ENCODE measurements around the gene NDOR1.
A peak's percentile ranks its signal among the peaks of the same experiment; 100 is the strongest.

NDOR1 gene

GRCh38 chr9:137205126-137206069 lies at the start of gene NDOR1, which contains the start of gene TMEM203:
Gene NDOR1 (plus strand): TSS chr9:137205700. CDS start chr9:137205778, 78 bp downstream.
Gene TMEM203 (minus strand): TSS chr9:137205648. CDS start chr9:137205414, 234 bp downstream.
- peak; percentile 74 for DNase-seq

- DNase-seq: no peak
Observed at GRCh38 chr9:137156567-137157375, 48.7 kb upstream of the NDOR1 start.

DNA sequence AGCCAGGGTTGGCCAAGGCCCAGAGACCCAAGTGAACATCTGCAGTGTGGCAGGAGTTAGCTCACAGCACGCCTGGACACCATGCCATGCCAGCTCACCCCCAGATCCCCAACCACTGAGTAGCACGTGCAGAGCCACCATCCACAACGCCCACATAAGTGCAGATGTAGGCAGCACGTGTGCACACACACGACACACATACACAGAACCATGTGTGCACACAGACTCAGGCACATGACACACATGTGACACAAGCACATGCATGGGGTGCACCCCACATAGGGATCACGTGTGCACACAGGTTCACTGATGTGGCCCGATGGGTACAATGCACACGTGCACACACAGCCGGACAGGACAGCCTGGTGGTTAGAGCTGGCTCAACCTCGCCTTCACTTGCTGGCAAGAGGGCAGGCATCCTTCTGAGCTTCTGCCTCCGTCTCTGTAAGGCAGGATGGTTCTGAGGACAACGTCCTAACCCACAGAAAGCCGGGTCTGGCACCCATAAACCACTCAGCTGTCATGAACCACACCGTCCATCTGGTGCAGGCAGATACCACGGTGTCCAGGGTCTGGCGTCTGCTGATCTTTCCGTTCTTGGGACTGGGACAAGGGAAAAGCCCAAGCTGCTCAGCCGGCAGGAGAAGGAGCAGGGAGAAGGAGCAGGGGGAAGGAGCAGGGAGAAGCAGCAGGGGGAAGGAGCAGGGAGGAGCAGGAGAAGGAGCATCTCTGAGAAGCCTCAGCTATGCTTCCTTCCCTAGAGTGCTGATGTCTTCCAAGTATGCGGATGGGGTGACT lies 47.7 kb upstream of the NDOR1 start:
- DNase-seq: no peak

DNA sequence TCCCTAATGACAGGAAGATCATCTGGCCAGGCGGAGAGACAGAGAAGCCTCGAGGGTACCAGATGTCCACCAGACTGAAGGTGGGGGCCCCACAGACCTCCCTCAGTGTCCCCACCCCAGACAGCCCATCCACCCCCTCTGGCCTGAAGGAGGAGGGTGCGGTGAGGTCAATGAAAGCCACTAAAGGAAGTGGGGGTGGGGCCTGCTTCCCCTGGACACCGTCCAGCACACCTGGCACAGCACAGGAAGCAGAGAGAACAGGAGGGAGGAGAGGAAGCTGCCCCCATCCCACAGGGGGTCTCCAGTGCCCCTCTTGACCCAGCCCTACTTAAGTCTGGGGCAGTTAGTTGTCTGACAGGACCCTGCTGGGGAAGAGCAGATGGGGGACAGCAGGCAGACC lies 46.9 kb upstream of the NDOR1 start:
- DNase-seq: no peak

DNA sequence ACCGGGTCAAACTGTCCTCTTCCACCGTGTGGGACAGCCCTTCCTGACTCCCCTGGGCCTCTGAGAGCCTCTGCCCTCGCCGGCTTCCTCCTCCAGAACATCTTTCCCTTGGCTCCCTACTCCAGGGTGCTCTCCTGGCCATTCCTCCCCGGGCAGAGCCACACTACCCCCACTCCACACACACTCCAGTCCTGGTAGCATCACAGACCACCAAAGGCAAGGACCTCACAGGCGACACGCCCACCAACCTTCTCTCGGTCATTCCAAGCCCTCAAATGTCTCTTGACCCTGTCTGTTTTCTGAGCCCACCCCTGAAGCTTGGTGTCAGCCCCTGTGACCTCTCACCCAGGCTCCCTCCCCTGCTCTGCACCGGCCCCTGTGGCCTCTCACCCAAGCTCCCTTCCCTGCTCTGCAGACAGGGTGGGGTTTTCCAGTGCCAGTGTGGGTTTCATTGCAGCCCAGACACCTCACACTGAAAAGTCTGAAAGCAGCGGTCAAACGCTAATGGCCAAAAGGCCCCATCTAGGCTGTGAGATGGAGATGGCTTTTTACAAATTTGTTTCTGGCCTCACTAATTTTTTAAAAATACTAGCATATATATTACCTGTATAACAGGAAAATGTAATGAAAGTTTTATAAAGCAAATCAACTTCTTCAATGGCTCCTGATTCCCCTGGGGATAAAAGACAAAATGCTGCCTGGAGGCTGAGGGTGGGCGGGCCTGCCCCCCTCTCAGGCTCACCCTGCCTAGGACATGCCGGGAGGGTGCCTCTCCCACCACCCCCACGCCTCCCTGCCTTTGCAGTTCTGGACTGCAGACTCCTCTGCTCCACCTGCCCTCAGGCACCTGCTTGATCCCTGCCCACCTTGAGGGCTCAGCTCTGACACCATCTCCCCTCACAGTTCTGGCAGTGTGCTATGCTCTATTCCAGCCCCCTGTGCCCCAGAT lies 46.1 kb upstream of the NDOR1 start:
- DNase-seq: no peak

DNA sequence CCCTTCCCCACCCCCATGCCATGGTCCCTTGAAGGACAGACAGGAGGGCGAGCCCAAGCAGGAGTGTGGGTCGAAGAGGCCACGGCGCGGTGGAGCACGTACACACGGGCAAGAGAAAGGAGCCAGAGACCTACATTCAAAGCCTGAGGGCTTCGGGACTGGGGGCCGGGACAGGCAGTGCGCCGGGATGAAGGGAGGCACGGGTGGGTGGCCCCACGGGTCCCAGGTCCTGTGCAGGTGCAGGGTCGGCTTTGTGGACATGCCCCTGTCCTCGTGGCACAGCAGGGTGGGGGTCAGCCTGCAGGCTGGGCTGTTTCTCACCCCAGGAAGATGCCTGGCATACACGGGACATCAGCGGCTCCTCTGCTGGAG lies 45.5 kb upstream of the NDOR1 start:
- DNase-seq: no peak

GRCh38 chr9:137160716-137161557 lies 44.6 kb upstream of the NDOR1 start:
- DNase-seq: no peak

GRCh38 chr9:137161558-137162486 lies 43.7 kb upstream of the NDOR1 start:
- DNase-seq: no peak

DNA sequence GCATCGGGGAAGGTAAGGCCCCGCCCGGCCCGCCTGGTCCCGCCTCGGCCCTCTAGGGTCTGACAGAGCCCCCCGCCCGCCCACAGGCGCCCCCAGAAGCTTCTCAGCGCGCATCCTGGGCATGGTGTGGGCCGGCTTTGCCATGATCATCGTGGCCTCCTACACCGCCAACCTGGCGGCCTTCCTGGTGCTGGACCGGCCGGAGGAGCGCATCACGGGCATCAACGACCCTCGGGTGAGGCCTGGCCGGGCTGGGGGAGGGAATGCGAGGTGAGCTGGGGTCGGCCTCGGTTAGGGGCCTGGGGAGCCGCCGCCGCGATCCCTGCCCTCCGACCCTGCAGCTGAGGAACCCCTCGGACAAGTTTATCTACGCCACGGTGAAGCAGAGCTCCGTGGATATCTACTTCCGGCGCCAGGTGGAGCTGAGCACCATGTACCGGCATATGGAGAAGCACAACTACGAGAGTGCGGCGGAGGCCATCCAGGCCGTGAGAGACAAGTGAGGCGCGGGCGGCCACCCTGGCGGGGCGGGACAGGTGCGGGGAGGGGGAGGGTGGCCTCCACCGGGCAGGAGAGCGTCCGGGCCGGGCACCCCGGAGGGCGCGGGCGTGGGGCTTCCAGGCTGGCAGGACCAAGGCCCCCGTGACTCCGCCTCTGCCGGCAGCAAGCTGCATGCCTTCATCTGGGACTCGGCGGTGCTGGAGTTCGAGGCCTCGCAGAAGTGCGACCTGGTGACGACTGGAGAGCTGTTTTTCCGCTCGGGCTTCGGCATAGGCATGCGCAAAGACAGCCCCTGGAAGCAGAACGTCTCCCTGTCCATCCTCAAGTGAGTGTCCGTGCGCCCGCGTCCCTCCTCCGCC lies 42.8 kb upstream of the NDOR1 start:
- DNase-seq: no peak

- no peak for DNase-seq
Observed at GRCh38 chr9:137163365-137163715, 42.2 kb upstream of the NDOR1 start.

- DNase-seq: no peak
Observed at GRCh38 chr9:137163805-137164204, 41.7 kb upstream of the NDOR1 start.

DNA sequence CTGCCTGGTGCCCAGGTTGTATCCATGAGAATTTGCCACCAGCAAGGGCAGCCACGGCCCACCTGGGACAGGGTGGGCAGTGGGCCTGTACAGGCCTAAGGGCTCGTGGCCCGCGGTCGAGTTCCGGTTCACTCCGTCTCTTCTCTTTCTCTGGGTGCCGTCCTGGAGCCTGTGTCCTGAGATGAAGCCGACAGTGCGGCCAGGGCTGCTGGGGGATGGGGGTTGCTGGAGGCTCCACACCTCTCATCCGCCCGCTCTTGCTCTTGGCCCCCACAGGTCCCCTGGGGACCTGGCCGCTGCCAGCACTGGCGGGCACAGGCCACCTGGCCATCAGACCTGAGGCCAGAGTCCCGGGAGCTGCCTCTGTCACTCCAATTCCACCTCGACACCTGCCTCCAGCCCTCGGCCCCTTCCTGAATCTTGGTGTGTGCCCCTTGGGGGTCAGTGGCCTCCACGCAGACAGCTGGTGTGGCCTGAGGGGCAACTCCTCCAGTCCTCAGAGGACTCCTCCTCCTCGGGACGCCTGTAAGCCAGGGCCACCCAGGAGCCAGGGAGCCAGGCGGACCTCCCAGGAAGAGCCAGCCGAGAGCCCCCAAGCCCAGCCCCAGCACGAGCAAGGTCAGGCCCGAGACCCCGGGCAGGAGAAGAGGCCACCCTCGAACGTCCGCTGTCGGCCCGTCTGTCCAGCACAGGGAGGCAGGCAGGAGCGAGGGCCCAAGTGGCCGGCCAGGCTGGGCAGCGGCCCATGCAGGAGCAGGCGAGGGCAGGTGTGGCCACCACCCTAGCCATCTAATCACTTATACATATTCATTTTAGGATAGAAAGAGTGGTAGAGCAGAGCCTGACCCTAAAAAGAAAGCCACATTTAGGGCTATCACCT lies 40.9 kb upstream of the NDOR1 start:
- DNase-seq: no peak

- DNase-seq: no peak
Observed at GRCh38 chr9:137165250-137165836, 40.2 kb upstream of the NDOR1 start.

DNA sequence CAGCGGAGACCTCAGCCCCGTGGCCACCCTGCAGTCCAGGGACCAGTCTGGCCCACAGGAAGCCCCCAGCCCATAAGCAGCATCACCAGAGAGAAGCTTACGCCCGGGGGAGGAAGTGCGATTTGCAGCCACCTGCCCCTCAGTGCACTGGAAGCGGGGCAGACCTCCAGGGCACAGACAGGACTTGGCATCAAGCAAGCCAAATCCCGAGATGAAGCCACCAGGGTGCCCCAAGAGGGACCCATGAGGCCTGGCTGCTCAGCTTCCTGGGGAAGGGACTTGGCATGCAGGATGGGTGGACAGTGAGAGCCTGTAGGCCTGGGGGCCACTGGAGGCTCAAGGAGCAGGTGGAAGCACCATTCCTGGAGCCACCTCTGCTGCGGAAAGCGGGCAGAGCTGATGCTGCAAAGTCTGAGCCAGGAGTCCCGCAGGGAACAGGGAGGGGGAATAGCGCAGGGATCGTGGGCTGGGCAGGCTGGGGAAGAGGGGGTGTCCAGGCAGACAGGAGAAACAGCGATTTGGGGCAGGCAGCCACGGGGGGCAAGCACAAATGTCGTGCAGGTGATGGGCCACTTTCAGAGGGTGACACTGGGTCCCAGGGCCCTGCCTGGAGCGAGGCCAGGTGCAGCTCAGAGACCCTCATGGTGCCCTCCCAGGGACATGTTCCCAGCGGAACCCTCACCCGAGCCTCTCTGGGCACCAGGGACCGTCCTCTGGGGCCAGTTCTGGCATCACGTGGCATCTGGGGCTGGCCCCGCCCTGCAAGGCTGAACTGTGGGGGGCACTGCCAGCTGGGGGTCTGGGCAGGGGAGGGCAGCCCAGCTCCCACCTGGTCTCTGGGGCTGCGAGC lies 38.9 kb upstream of the NDOR1 start:
- DNase-seq: no peak

GRCh38 chr9:137167277-137167746 lies 38.2 kb upstream of the NDOR1 start:
- no peak for DNase-seq

All from HCEC 1CT (cell line).